ENCODE data around the gene SPTBN1. TPM values are rescaled to one million over a fixed set of nuclear protein-coding genes. Genes with fewer than 3 reads are reported as not detected.
A peak's percentile ranks its signal among the peaks of the same experiment; 100 is the strongest.

SPTBN1 gene
- total and polyA plus RNA-seq, 2 experiments from 2014 or later, result 57.7 to 187 TPM

DNA sequence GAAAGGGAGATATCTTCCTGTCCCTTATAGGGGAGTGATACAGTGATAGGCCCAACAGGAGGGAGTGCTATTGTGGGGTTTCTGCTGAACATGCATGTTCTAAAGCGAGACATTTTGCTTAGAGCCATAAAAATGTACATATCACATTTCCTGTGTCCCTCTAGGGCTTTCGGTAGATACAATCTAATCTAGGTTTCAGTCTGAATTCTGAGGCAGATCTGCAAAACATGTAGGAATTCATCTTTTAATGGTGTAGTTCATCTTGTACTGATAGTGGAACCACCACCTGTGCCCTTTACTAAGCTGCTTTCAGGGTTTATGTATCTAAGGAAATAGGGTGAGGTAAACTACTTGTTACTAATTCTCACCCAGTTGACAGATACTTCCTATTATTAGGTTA is 73.8 kb downstream of the SPTBN1 start:
- 98 to 100% methylated on average over 2 of the region's 2 CpGs for WGBS, 2 experiments (ENCODE audit: low coverage in 1 of 2, low lambda C conversion rate in 2 of 2, missing lambda C conversion rate in 2 of 2)
- no peak for TF ChIP-seq EZH2 (IDR thresholded peaks at IDR 0.05; ENCODE audit: insufficient read depth, poor library complexity, severe bottlenecking)
- no peak for TF ChIP-seq EZH2phosphoT487 (IDR thresholded peaks at IDR 0.05; ENCODE audit: insufficient read depth, low read depth)
- no peak overlapping the region for H3K27ac ChIP-seq
- H3K9ac ChIP-seq, result no peak overlapping the region
- H3K79me2 ChIP-seq (ENCODE audit: insufficient read depth), result peaks cover 63% of the 10 kb centered on the region
- no peaks in the 10 kb centered on the region for H4K20me1 ChIP-seq (ENCODE audit: insufficient read depth)
- H3K27me3 ChIP-seq (replicated peaks; ENCODE audit: insufficient read depth), result no peaks in the 10 kb centered on the region
- in situ Hi-C loops (cut with MboI), result no loop called here
- no peak overlapping the region for H2AFZ ChIP-seq
- H3K4me1 ChIP-seq (ENCODE audit: insufficient read depth), result peaks cover 48% of the 10 kb centered on the region
- peaks cover 33% of the 10 kb centered on the region for H3F3A ChIP-seq (ENCODE audit: insufficient read depth)
- H3K4me2 ChIP-seq (ENCODE audit: unreplicated experiment), result no peak overlapping the region
- no peaks in the 10 kb centered on the region for H3K9me3 ChIP-seq (ENCODE audit: low read depth)
- H3K4me3 ChIP-seq, result no peak overlapping the region
- no peaks in the 10 kb centered on the region for H3K9me2 ChIP-seq (ENCODE audit: insufficient read depth)
- peaks cover 14% of the 10 kb centered on the region; the same call in 1 of the 2 replicates for H3K36me3 ChIP-seq (ENCODE audit: low read depth)
- DNase-seq, result no peak

DNA sequence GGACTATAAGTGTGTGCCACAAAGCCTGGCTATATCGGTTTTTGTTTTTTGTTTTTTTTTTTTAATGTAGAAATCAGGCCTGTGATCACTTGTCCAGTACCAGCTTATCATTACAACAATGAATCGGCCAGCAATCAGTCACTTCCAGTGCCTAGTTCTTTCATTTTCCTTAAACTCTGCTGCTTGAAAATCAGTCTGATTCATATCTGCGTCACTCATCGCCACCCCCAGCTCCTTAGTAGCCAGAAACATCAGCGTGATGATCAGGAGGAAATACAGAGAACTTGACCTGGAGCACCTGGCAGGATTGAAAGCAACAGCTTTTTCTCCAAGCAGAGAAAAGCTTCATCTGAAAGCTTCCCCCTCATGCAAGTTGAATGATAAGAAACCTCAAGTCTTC is 75.4 kb downstream of the SPTBN1 start:
- Histone ChIP-seq H3K27ac (peak overlapping the region; percentile 88), H2AFZ (no peak overlapping the region), H3K4me1 (ENCODE audit: insufficient read depth) (peaks cover 42% of the 10 kb centered on the region), H3K4me2 (ENCODE audit: unreplicated experiment) (peak overlapping the region; percentile 49), H3K4me3 (no peak overlapping the region), H3K9ac (peak overlapping the region; percentile 67), H3K27me3 (replicated peaks; ENCODE audit: insufficient read depth) (no peaks in the 10 kb centered on the region), H3K9me3 (ENCODE audit: low read depth) (no peaks in the 10 kb centered on the region), H3K36me3 (ENCODE audit: low read depth) (peaks cover 17% of the 10 kb centered on the region; the same call in 1 of the 2 replicates), H3K9me2 (ENCODE audit: insufficient read depth) (no peaks in the 10 kb centered on the region), H4K20me1 (ENCODE audit: insufficient read depth) (no peaks in the 10 kb centered on the region), H3K79me2 (ENCODE audit: insufficient read depth) (peaks cover 63% of the 10 kb centered on the region), H3F3A (ENCODE audit: insufficient read depth) (peaks cover 25% of the 10 kb centered on the region)
- 4% methylated on average over 5 of the region's 5 CpGs for WGBS, 2 experiments (ENCODE audit: low coverage in 1 of 2, low lambda C conversion rate in 2 of 2, missing lambda C conversion rate in 2 of 2)
- TF ChIP-seq EZH2phosphoT487 (IDR thresholded peaks at IDR 0.05; ENCODE audit: insufficient read depth, low read depth) (no peak), EZH2 (IDR thresholded peaks at IDR 0.05; ENCODE audit: insufficient read depth, poor library complexity, severe bottlenecking) (no peak)
- in situ Hi-C loops (cut with MboI), result no loop called here
- DNase-seq, result peak; percentile 85

DNA sequence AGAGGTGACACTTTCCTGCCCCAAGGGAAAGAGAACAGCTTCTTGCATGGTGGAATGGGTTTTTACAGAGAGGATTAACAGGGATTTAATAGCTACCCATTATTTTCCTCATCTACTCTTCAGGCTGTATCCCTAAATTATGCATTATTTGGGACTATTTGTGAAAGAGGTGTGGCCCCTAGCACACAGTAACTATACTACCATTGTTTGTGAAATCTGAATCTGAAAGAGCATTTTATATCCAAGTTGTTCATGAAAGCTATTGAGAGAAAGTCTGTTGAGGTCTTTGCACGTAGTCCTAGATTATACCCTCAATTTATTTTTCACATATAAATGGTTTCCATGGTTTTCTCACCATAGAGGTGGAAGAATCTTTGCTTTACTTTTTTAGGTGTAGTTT is 78.1 kb downstream of the SPTBN1 start:
- no peaks in the 10 kb centered on the region for H3K9me3 ChIP-seq (ENCODE audit: low read depth)
- in situ Hi-C loops (cut with MboI), result no loop called here
- H2AFZ ChIP-seq, result no peak overlapping the region
- no peak for DNase-seq
- no peak for TF ChIP-seq EZH2 (IDR thresholded peaks at IDR 0.05; ENCODE audit: insufficient read depth, poor library complexity, severe bottlenecking)
- no peak for TF ChIP-seq EZH2phosphoT487 (IDR thresholded peaks at IDR 0.05; ENCODE audit: insufficient read depth, low read depth)
- H3F3A ChIP-seq (ENCODE audit: insufficient read depth), result peaks cover 25% of the 10 kb centered on the region
- H3K79me2 ChIP-seq (ENCODE audit: insufficient read depth), result peaks cover 71% of the 10 kb centered on the region
- no peak overlapping the region for H3K4me3 ChIP-seq
- H3K4me1 ChIP-seq (ENCODE audit: insufficient read depth), result peaks cover 30% of the 10 kb centered on the region
- no peaks in the 10 kb centered on the region for H4K20me1 ChIP-seq (ENCODE audit: insufficient read depth)
- no peaks in the 10 kb centered on the region for H3K9me2 ChIP-seq (ENCODE audit: insufficient read depth)
- H3K4me2 ChIP-seq (ENCODE audit: unreplicated experiment), result no peak overlapping the region
- H3K27me3 ChIP-seq (replicated peaks; ENCODE audit: insufficient read depth), result no peaks in the 10 kb centered on the region
- peaks cover 4% of the 10 kb centered on the region; the same call in 1 of the 2 replicates for H3K36me3 ChIP-seq (ENCODE audit: low read depth)
- H3K9ac ChIP-seq, result no peak overlapping the region
- H3K27ac ChIP-seq, result peak overlapping the region; percentile 88; the same call in 1 of the 2 replicates
- WGBS, 2 experiments (ENCODE audit: low coverage in 1 of 2, low lambda C conversion rate in 2 of 2, missing lambda C conversion rate in 2 of 2), result 100% methylated on average over 1 of the region's 1 CpG

DNA sequence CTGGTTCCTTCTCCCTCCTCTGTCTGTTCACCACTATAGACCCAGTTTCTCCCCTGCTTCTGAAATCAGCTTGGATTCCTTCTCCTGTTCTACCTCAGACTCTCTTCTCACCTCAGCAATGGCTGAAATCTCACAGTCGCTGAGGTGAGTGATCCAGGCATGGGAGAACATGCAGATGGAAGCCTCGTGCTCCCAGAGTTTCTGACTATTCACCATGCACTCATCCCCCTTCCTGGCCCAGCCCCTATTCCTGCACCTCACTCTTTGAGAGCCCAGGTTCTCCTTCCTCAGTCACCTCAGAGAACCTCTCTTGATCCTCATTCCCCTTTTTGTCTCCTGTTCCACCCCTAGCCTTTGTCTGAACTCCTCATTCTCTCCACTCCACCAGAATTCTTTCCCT is 78.5 kb downstream of the SPTBN1 start:
- H3K9me2 ChIP-seq (ENCODE audit: insufficient read depth), result no peaks in the 10 kb centered on the region
- TF ChIP-seq EZH2 (IDR thresholded peaks at IDR 0.05; ENCODE audit: insufficient read depth, poor library complexity, severe bottlenecking), result no peak
- no peak overlapping the region for H3K4me3 ChIP-seq
- no peak overlapping the region for H3K27ac ChIP-seq
- no peaks in the 10 kb centered on the region for H3K9me3 ChIP-seq (ENCODE audit: low read depth)
- H3K79me2 ChIP-seq (ENCODE audit: insufficient read depth), result peaks cover 75% of the 10 kb centered on the region
- peaks cover 30% of the 10 kb centered on the region for H3K4me1 ChIP-seq (ENCODE audit: insufficient read depth)
- no peak overlapping the region for H3K4me2 ChIP-seq (ENCODE audit: unreplicated experiment)
- H3K9ac ChIP-seq, result no peak overlapping the region
- 0 out of 2 replicates have a peak, but pooled peaks cover 4% of the 10 kb centered on the region for H3K36me3 ChIP-seq (ENCODE audit: low read depth)
- in situ Hi-C loops (cut with MboI), result no loop called here
- DNase-seq, result no peak
- H3K27me3 ChIP-seq (replicated peaks; ENCODE audit: insufficient read depth), result no peaks in the 10 kb centered on the region
- H2AFZ ChIP-seq, result no peak overlapping the region
- H3F3A ChIP-seq (ENCODE audit: insufficient read depth), result peaks cover 25% of the 10 kb centered on the region
- 73 to 79% methylated on average over 2 of the region's 2 CpGs for WGBS, 2 experiments (ENCODE audit: low coverage in 1 of 2, low lambda C conversion rate in 2 of 2, missing lambda C conversion rate in 2 of 2)
- H4K20me1 ChIP-seq (ENCODE audit: insufficient read depth), result no peaks in the 10 kb centered on the region

Measured in GM23248 (cell line).